Measurements from ENCODE around the gene LY6G6D.
"Not testable (repeated sequence)": the region's sequence is repeated elsewhere in the genome, so short reads cannot be mapped to it uniquely, and the experiment has no call there.

LY6G6D gene

DNA sequence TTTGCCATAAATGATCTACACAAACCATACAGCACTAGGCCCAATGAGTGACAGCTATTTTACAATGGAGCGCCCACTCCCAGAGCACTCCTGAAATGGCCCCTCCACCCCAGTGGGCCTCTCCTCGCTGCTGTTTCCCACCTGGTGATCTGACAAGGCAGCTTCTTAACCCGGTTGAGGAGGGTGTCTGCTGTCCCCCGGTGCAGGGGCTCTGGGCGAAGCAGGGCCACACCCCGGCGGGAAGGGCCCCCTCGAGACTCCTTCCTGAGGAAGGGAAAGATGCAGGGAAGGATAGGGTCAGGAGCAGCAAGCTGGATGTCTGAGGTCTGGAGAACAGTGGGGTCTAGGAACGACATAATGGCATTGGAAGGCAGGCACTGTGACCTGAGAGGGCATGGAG is 22.3 kb upstream of the LY6G6D start:
- no peak for DNase-seq

DNA sequence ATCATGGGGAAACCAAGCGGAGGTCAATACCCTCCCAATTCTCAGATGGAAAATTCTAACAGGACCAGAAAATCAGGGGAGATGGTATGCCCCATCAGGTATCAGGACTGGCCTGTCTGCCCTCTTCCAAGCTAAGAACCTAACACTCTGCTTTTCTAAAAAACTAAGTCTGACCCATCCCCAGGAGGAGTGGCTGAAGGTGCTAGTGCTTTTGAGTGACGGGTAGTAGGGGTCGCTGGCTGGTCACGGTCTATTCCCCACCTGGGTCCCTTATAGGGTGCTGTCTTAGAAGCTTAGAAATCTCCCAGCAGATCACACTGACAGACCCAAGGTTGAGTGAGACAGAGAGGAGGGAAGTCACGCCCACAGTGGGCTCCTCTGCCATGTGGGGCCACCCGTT is 21.6 kb upstream of the LY6G6D start:
- DNase-seq: no peak

DNA sequence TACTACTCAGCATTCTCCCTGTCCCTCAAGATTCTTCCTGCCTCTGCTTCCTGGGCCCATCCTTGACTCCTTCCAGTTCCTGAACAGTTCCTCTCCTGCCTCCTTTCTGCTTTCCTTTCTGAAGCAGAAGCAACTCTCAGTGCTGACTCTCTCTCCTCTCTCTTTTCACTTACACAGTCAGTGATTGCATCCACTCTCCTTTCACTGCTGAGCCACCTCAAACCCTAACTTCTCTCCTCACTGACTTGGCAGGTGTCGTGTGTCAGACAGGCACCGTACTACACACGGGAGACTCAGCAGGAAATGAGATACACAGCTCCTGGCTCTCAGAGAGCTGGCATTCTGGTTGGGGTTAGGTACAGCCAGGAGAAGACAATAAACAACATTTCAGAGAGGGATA is 17.6 kb upstream of the LY6G6D start:
- no peak for DNase-seq

DNA sequence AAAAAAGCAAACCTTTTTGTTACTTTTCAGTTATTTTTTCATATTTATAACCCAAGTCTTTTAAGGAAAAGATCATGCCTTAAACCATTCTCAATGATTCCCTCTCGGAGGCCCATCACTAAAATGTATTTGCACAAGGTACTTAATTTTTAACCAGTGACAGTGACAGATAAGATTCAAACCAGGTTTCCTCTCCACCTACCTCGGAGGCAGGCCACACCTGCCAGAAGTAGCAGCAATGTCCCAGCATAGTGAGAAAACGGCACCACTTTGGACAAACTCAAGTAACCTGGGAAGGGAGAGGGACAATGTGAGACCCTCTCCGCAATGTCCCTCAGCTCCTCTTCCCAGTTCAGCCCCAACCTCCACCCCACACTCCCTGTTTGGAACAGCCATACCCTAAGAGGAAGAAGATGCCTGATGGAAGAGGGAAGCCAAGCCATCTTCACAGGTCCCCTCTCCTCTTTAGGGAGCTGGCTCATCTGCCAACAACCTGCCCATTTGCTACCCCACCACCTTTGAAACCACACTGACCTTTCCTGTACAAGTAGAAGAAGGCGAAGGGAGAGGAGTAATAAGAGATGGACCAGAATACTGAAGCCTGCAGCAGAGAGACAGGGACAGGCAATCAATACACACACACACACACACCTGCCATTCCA is 14.3 kb upstream of the LY6G6D start:
- no peak for DNase-seq

DNA sequence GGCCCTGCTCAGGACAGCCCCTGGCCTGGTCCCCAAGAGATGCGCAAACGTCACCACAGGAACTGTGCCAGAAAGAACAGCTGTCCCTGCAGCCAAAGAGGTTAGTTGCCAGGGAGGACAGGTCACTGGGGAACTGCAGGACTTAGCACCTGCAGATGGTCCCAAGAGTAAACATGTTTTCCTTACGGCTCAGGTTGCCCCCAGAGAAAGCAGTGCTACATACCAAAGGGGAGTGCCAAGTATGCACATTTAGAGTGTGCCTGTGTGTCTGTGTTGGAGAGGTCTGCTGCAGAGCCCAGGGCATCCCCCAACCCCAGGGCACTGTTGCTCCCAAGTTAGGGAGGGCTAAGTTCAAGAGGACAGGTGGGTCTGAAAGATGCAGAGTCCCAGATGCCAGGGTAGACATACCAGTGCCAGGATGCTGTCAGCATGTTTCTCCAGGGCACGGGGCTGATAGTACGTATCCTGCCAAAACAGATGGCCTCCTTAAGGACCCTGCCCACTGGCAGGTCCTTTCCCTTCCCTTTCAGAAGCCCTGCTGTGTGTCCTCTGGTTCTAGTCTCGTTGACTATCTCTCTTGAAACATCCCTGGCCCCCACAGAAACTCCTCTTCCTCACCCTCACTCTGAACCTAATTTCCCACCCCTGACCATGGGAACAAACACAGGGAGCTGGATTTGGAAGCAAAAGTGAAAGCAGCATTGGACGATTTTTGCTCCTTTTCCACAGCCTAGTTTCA is 13.3 kb upstream of the LY6G6D start:
- no peak for DNase-seq

DNA sequence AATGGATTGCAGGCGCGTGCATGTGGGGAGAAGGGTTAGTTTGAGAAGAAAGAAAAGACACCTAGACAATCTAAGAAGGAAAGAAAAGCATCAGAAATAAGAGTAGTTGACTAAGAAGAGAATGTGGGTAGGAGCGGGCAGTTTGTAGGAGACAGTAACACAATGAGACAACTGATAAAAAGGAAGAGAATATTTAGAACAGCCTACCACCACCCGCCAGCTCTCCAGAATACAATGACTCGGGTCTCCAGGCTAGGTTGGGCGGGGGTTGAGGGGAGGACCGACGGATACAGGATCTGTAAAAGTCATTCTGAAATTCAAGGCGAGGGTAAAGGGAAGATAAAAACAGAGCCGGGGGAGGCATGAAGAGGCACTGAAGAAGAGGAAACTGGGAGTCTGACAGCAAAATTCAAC is 12.7 kb upstream of the LY6G6D start:
- DNase-seq: peak; percentile 33

DNA sequence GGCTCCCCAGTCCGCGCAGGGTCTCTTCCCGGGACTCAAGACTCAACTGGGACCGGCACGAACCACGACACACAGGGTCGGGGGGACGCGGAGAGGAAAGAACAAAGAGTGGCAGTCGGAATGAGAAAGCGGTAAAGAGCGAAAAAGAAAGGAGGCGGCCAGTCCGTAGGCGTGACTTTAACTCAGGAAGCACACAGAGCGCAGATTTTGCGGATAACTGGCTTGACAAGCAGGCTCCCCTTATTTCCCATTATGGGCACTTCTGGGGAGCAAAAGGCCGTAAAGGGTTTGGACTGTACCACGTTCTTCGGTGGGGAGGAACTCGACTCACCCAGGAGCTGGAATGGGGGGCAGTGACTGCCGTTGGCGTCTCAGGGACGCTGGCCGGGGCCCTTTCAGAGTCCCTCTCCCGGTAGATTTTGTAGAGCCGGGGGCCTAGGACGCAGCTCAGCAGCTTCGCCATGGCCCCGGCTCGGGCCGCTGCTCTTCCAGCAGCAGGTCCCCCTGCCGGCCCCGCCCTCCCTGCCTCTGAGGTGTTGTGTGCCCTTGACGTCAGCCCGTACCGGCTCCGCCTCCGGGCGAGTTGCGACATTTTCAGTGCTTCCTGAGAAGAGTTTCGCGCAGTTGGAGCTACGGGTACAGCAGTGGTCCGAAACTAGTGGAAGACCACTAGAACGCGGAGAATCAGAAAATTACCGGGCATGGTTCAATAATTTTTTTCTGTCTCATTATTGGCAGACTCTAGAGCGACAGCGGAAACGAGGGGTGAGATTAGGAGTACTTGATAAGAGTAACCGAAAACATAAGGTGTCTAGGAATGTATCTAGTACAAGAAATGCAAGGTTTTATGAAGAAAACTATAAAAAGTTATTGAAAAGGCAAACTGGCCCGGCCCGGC is 12.1 kb upstream of the LY6G6D start, which contains the start of gene ABHD16A:
ABHD16A (minus strand) TSS at position 506 of the 898 bp plus-strand sequence; CDS start at position 463, 43 bp downstream.
- peak; percentile 98 for DNase-seq

DNA sequence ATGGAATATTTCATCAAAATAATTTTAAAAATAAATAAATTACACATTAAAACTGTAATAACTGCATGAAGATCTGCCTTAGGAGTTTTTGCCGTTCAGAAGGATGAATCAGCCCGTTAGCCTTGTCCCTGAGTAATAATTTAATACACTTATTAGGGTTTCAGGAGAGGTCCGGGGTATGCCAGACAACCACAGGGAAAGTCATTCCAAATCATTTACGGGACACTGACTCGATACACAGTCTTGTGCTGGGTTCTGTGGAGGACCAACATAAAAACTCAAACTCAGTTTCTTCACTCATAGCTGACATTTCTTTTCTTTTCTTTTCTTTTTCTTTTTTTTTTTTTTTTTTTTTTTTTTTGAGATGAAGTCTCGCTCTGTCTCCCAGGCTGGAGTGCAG is 9.2 kb upstream of the LY6G6D start:
- DNase-seq: no peak

DNA sequence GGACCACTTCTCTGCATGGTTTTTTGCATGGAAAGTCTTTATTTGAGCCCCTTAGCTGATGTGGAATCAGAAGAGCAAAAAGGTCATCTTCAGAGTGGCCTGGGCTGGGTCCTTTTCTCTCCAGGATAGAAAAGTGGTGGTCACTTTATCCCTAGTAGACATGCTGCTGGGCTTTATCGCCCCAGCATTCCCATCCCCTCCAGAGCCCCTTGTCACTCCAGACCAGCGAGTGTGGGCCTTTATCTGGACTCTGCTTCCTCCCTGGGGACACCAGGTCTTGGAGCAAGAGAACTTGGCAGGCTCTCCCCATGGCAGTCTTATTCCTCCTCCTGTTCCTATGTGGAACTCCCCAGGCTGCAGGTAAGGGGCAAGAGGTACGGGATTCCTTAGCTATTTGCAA is 8.5 kb upstream of the LY6G6D start, which contains the start of gene LY6G6F:
LY6G6F (plus strand) TSS at position 268 of the 400 bp plus-strand sequence; CDS start at position 309, 41 bp downstream.
- no peak for DNase-seq

DNA sequence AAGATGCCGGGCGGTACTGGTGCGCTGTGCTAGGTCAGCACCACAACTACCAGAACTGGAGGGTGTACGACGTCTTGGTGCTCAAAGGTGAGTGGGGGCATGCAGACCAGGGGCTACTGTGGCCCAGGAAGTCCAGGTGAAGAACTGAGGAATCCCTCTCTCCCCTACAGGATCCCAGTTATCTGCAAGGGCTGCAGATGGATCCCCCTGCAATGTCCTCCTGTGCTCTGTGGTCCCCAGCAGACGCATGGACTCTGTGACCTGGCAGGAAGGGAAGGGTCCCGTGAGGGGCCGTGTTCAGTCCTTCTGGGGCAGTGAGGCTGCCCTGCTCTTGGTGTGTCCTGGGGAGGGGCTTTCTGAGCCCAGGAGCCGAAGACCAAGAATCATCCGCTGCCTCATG is 7.4 kb upstream of the LY6G6D start:
- no peak for DNase-seq

DNA sequence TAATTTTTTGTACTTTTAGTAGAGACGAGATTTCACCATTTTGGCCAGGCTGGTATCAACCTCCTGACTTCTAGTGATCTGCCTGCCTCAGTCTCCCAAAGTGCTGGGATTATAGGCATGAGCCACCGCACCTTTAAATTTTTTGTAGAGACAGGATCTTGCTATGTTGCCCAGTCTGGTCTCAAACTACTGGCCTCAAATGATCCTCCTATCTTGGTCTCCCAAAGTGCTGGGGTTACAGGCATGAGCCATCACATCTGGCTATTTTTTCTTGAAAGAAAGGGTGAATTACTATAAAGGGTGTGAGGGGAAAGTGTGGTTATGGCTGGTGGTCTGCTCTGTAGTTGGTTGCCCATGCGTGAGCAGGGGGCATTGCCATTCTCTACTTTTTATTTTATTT is 6.9 kb upstream of the LY6G6D start:
- no peak for DNase-seq

DNA sequence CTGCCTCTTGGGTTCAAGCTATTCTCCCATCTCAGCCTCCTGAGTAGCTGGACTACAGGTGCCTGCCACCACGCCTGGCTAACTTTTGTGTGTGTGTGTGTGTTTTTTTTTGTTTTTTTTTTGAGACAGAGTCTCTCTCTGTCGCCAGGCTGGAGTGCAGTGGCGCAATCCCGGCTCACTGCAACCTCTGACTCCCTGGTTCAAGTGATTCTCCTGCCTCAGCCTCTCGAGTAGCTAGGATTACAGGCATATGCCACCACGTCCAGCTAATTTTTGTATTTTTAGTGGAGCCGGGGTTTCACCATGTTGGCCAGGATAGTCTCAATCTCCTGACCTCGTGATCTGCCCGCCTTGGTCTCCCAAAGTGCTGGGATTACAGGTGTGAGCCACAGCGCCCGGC is 6.0 kb upstream of the LY6G6D start:
- not testable (repeated sequence) for DNase-seq

DNA sequence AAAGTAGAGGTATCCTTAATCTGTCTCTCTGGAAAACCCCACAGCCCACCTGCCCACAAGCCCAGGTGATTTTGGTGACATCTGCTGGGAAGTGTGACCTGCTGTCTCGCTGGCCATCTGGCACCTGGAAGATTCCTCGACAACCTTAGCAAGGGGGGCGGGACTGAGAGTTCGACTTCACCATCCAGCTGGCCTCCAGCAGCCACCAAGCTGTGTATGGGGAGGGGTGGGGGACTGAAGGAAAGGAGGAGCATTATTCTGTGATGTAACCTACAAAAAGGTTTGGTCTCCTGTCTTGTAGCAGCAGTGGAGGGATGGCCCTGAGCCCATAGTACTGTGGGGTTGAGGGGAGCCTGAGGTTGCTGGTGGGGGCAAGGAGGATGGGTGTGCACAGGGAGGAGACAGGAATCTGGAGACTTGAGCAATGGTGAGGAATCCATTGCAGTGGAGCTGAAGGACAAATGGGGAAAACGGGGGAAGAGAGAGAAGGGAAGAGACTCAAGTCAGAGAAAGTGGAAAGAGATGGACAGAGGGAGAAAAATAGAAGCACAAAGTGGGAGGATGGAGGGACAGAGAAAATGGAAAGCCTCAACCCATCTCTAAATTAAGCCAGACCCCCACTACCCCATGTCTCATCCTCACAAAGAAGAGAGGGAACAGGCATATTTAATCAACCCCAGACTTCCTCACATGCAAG is 4.5 kb upstream of the LY6G6D start:
- no peak for DNase-seq

DNA sequence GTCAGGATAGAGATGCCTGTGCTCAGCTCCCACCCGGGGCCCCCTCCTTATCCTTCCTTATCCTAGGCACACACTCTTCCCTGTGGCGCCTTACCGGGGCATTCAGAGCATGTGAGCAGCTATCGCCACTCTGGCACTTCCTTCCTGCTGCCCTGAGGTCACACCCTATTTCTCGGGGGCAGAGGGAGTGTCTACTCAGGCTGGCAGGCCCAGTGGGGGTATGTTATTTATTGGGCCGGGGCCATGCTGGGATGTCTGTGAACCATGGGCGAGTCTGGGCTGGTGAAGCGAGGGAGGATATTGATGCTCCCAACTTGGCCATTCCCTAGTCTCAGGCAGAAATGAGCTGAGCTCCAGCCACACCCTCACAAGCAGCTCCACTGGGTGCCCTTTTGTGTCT is 3.9 kb upstream of the LY6G6D start:
- no peak for DNase-seq

DNA sequence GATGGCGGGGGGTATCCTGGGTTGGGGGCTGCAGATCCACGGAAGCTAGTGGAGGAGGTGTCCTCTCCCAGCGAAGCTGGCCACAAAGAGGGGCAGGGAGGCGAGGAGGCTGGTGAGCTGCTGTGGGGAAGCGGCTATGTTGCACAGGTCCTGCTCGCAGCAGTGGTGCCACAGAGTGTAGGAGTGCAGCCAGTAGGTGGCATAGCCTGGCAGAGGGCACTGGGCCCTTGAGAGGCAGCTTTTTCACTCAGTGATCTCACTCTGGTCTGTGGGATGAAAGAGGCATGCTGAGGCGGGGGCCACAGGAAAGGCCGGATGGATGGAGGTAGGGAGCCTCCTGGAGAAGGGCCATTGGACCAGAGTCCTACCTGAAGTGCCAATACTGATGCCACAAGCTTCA is 2.9 kb upstream of the LY6G6D start:
- DNase-seq: no peak

DNA sequence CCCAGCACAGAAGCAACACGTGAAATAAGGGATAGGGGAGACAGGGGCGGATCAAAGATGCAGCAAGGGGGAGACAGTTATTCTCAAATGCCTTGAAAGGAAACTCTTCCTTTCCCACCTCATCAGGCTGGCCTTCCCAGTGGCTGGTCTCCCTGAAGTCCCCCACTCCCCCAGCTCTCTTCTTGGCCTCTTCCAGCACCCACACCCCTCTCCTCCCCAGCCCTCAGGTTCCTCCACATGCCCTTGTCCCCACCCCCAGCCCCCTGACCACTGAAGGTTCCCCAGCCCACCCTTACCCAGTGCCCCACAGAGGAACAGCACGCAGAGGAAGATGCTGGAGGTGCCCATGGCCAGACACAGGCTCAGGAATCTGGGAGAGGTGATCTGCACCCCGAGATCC is 1.7 kb upstream of the LY6G6D start:
- DNase-seq: no peak

DNA sequence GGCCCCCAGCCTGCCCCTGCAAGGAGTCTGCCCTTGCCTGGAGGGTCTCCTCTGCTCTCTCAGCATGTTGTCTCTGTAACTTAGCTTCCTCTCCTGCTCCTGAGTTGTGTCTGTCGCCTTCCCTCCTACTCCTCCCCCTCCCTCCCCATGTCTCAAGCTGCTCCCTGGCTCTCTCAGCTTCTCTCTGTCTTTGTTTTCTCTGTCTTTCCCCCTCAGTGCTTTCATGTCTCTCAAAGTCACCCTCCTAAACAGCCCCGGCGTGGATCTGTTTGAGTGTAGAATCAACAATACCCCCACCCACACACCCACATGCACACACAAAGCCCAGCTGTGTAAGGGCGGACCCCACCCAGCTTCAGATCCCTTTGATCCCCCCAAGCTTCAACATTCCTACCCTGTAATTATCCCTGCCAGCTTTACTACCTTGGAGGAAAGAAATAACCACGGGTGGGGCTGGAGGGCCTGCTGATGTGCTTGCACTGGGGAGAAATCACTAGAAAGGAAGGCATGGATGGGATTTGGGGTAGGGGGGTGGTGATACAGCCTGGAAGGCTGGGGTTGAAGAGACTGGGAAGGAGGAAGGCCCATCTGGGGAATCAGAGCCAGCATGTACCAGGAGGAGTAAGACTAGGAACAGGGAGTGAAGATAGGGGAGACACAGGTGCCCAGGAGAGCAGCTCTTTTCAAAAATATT is 1.0 kb upstream of the LY6G6D start:
- DNase-seq: no peak

DNA sequence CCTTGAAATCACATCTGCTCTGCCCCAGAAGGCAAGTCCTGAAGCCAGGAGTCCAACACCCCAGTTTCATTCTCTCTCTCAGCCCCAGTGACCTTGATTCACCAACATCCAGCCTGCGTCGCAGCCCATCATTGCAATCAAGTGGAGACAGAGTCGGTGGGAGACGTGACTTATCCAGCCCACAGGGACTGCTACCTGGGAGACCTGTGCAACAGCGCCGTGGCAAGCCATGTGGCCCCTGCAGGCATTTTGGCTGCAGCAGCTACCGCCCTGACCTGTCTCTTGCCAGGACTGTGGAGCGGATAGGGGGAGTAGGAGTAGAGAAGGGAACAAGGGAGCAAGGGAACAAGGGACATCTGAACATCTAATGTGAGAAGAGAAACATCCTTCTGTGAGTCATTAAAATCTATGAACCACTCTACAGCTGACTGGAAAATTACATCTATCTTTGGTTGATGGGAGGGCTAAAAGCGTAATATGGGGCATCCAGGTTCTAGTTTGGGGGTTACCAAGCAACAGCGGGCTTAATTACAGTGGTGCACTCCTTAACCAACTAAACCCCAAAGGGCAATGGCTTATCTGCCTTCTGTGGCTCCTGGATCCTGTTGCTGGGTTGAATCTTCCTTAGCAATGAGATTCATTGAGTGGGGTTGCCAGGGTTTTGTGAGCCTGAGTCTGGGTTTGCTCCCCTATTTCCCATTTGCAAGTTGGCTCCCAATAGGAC is 2.5 kb downstream of the LY6G6D start:
- no peak for DNase-seq

DNA sequence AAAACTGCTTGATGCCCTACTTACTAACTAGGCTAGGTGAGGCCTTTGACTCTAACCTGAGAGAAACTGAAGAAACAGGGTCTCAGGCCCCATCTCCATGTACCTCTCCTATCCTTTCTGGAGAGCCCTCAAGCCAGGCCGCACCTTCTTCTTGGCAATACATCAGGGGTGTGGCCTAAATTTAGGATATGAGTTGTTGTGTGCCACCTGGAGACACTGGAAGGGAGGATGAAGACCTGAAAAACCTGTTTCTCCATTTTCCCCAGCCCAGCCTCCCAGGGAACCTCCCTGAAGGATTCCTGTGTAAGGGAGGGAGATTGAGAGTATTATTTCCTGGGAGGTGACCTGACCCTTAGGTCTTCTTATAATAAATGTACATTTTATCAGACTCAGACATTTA is 3.1 kb downstream of the LY6G6D start:
- no peak for DNase-seq

DNA sequence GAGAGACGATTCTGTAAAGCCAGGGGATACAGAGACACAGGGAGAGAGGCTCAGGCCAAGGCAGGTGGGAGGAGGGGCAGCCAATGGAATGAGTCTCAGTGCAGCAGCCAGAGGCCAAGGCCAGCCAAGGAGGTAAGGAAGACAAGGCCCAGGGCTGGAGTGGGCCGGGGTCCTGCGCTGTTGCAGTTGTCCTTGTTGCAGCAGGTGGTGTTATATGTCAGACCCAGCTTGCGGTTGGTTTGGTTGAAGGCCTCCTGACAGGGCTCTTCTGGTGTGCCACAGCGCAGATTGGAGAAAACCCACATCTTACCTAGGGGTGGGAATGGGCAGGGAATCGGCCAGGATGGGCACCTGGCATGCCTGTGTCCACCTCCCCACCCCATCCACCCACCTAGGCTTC is 3.9 kb downstream of the LY6G6D start:
- DNase-seq: no peak

DNA sequence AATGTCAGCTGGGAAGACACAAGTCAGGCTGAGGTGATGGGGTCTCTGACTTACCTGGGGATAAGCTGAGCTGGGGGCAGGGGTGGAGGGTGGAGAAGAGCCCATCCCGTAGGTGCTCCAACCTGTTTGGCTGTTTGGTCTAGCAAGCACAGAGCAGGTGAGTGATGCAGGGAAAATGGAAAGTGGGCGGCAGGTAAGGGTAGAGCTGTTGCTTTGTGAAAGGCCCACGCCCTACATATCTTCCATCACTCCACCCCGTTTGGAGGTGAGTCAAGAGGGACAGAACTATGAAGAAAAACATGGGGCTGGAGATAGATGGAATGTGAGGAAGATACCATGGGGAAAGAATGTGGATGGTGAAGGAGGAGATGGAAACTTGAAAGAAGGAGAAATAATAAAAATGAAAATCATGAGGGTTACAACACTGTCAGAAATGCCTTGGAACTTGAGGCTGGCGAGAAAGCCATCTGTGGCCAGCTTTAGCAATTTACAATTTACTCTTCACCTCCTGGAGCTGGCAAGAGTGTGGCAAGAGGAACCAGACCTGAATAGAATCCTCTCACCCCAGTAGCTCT is 5.1 kb downstream of the LY6G6D start:
- no peak for DNase-seq
